ENCODE results near the gene LRRC45. TPM values are rescaled to one million over a fixed set of nuclear protein-coding genes. Genes with fewer than 3 reads are reported as not detected.
A peak's percentile ranks its signal among the peaks of the same experiment; 100 is the strongest.
"Not testable (repeated sequence)": the region's sequence is repeated elsewhere in the genome, so short reads cannot be mapped to it uniquely, and the experiment has no call there.

LRRC45 gene
- total RNA-seq, 1 experiment from 2014 or later: 40.1 TPM

DNA sequence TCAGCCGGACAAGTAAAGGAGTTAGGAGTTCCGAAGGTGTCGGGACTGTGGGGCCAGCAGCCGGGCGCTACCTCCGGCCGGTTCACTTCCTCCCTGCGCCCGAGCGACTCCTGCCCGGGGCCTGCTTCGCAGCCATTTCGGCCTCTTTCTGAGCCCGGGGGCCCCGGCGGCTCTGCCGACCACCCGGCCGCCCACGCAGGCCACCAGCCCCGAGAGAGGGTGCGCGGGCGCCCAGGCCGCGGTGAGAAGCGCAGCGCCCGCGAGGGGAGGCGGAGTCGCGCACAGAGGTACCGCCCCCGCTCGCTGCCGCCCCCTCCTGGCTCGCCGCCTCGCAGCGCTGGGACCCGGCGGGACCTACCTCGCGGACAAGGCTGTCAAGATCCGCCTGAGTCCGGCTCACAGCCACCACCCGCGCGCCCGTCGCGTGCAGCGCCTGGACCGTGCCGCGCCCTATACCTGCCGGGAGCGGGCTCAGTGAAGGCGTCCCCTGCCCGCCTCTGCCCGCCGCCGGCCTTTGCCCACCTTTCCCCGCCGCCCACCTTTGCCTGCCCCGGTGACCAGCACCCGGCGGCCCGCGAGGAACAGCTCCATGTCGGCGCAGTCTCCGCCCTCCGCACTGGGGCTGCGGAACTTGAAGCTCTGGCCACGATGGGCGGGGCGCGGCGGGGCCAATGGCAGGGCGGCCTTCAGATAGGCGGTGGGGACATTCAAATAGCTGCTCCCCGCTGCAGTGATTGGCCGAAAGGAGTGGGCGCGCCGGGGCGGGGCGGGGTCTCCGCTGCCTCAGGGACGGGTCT is 14.2 kb downstream of the LRRC45 start, which contains the start of gene DCXR (continued):
- TF ChIP-seq POLR2AphosphoS5 (IDR thresholded peaks at IDR 0.05; ENCODE audit: low read depth, low read length) (peak; percentile 93), CEBPB (IDR thresholded peaks at IDR 0.05; ENCODE audit: low read depth) (no peak), EZH2 (IDR thresholded peaks at IDR 0.05) (no peak), POLR2A (IDR thresholded peaks at IDR 0.05; ENCODE audit: borderline replicate concordance, extremely low read depth, insufficient read depth, insufficient read length) (peak; percentile 88)
- TF ChIP-seq, protein P1, sequence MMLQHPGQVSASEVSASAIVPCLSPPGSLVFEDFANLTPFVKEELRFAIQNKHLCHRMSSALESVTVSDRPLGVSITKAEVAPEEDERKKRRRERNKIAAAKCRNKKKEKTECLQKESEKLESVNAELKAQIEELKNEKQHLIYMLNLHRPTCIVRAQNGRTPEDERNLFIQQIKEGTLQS (IDR thresholded peaks at IDR 0.05): no peak

DNA sequence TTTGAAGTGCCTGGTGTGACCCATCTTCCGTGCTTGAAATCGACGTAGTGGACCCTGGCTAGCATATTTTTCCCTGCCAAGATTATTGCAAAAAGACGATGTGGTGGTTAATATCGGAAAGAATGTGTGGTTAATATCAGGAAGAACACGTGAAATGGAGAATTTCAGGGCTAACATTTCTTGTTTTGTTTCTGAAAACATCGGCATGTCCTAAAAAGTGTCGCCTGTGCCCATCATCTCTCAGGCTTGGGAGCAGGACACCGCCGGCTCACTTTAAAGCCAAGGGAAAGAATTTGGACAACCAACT is 14.7 kb downstream of the LRRC45 start:
- H3K4me2 ChIP-seq (ENCODE audit: low read length): peak overlapping the region; percentile 95
- peak overlapping the region; percentile 49 for H2AFZ ChIP-seq (ENCODE audit: low read depth, low read length, poor library complexity, severe bottlenecking)
- intact Hi-C loops (cut with micrococcal nuclease): loop anchor here (2.0 to 10.0 kb wide), 3 partner anchors 61 to 377 kb away; partner anchors contain the start of genes FASN, HEXD and OGFOD3
- no TSS peak for BruUV-seq (replicated peaks)
- H4K20me1 ChIP-seq (ENCODE audit: insufficient read depth): no peaks in the 10 kb centered on the region
- H3K79me2 ChIP-seq (ENCODE audit: insufficient read depth, low read length): peaks cover 20% of the 10 kb centered on the region; the same call in 1 of the 2 replicates
- no peaks in the 10 kb centered on the region for H3K9me2 ChIP-seq (ENCODE audit: insufficient read depth)
- peaks cover 15 to 42% of the 10 kb centered on the region in 2 experiments for H3K4me1 ChIP-seq (ENCODE audit: control insufficient read depth in 1 of 2, insufficient read depth in 2 of 2, low read length in 2 of 2)
- H3K27me3 ChIP-seq (ENCODE audit: insufficient read depth, low read length): no peaks in the 10 kb centered on the region
- peaks cover 0 to 12% of the 10 kb centered on the region in 2 experiments; a peak in 1 of 4 replicates for H3K36me3 ChIP-seq (ENCODE audit: control insufficient read depth in 1 of 2, insufficient read depth in 2 of 2, low read length in 2 of 2)
- peak overlapping the region; percentile 30 to 92 for H3K4me3 ChIP-seq (replicated peaks in 1 of 2; ENCODE audit: low read depth in 1 of 2, low read length in 2 of 2)
- peak overlapping the region; percentile 94; the same call in 1 of the 2 replicates for H3K9ac ChIP-seq (ENCODE audit: low read length)
- H3K27ac ChIP-seq (ENCODE audit: low read depth, low read length): peak overlapping the region; percentile 91
- ChIA-PET CTCF (interaction anchor here (0.5 to 4.8 kb wide), 20 partner anchors 9 to 733 kb away, joined by 3 to 57 read pairs (median 4); partner anchors contain the start of genes CENPX, FASN, GPS1 and LRRC45), POLR2A (interaction anchor here (0.7 to 1.5 kb wide), 8 partner anchors 9 to 165 kb away, joined by 3 to 8 read pairs (median 4); partner anchors contain the start of genes CENPX, FASN, LRRC45 and PYCR1), RAD21 (ENCODE audit: low non-redundant PET in 1 of 2, low total read pairs in 2 of 2, uncharacterized antibody in 2 of 2, unreplicated experiment in 2 of 2) (interaction anchor here (1.0 to 1.1 kb wide), 2 partner anchors 15 to 78 kb away, joined by 10 to 11 read pairs; partner anchors contain the start of genes CENPX (in 1 of the 2) and LRRC45 (in 1 of the 2))
- no peak for DNase-seq (ENCODE audit: low read depth, low spot score)
- TF ChIP-seq RAD21 (IDR thresholded peaks at IDR 0.05; ENCODE audit: low read depth) (no peak), ELF1 (IDR thresholded peaks at IDR 0.05; ENCODE audit: borderline replicate concordance, low read depth) (no peak), TCF7L2 (IDR thresholded peaks at IDR 0.05; ENCODE audit: borderline replicate concordance, extremely low read depth, insufficient read depth, insufficient read length) (peak; percentile 93), EZH2phosphoT487 (IDR thresholded peaks at IDR 0.05; ENCODE audit: borderline replicate concordance) (no peak)
- TF ChIP-seq, protein P1 (IDR thresholded peaks at IDR 0.05): no peak
- no peak for ATAC-seq
- H3K9me3 ChIP-seq (ENCODE audit: control insufficient read depth in 1 of 2, insufficient read depth in 1 of 2, low read depth in 1 of 2, low read length in 2 of 2): no peaks in the 10 kb centered on the region

DNA sequence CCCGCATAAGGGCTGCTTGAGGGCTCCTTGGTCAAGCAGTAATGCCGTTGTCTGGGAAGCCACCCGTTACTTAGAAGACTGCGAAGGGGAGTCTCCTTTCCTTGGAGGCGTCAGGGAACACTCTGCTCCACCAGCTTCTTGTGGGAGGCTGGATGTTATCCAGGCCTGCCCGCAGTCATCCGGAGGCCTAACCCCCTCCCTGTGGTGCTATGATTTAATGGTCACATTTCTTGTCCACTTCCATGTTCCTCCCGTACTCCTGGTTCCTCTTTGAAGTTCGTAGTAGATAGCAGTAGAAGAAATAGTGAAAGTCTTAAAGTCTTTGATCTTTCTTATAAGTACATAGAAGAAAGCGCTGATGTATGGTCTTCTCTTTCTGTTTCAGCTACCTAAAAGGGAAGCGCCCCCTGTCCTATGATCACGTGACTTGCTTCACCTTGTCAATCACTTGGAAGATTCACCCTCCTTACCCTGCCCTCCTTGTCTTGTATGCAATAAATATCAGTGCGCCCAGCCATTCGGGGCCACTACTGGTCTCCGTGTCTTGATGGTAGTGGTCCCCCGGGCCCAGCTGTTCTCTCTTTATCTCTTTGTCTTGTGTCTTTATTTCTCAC is 15.8 kb downstream of the LRRC45 start:
- H3K79me2 ChIP-seq (ENCODE audit: insufficient read depth, low read length): peaks cover 18% of the 10 kb centered on the region; the same call in 1 of the 2 replicates
- H3K4me2 ChIP-seq (ENCODE audit: low read length); H3K27me3 ChIP-seq (ENCODE audit: insufficient read depth, low read length); H4K20me1 ChIP-seq (ENCODE audit: insufficient read depth); RAD21 ChIA-PET (ENCODE audit: low non-redundant PET in 1 of 2, low total read pairs in 2 of 2, uncharacterized antibody in 2 of 2, unreplicated experiment in 2 of 2); H3K9me2 ChIP-seq (ENCODE audit: insufficient read depth); ATAC-seq; H3K4me3 ChIP-seq (replicated peaks in 1 of 2; ENCODE audit: low read depth in 1 of 2, low read length in 2 of 2); H3K27ac ChIP-seq (ENCODE audit: low read depth, low read length); H3K9ac ChIP-seq (ENCODE audit: low read length); BruUV-seq (replicated peaks); H3K9me3 ChIP-seq (ENCODE audit: control insufficient read depth in 1 of 2, insufficient read depth in 1 of 2, low read depth in 1 of 2, low read length in 2 of 2); POLR2A ChIA-PET; DNase-seq (ENCODE audit: low read depth, low spot score); H2AFZ ChIP-seq (ENCODE audit: low read depth, low read length, poor library complexity, severe bottlenecking): not testable (repeated sequence)
- CTCF ChIA-PET: interaction anchor here (1.6 kb wide), 1 partner anchor 111 kb away, joined by 5 read pairs; the partner anchor contains the start of gene MAFG
- intact Hi-C loops (cut with micrococcal nuclease): loop anchor here (10.0 kb wide), 2 partner anchors 256 to 376 kb away; partner anchors contain the start of genes HEXD and OGFOD3
- peaks cover 13 to 35% of the 10 kb centered on the region in 2 experiments for H3K4me1 ChIP-seq (ENCODE audit: control insufficient read depth in 1 of 2, insufficient read depth in 2 of 2, low read length in 2 of 2)
- H3K36me3 ChIP-seq (ENCODE audit: control insufficient read depth in 1 of 2, insufficient read depth in 2 of 2, low read length in 2 of 2): peaks cover 0 to 12% of the 10 kb centered on the region in 2 experiments; a peak in 1 of 4 replicates
